MM.1S (cell line): ENCODE data around the gene IDH2.

ENCODE experiments used
- EZH2 ChIP-seq: fragments of 300-600 bp; sonication (generic); optimal IDR thresholded peaks from 2 replicates; pipeline ENCODE3; 2017; ENCODE audit warnings: low read depth, mild to moderate bottlenecking, antibody characterized with exemption, low read length, mixed read lengths
- TF ChIP-seq, protein P1 (sequence below): fragments of 300-600 bp; sonication (generic); IDR thresholded peaks from 2 replicates; pipeline ENCODE4 v1.5.1; 2016; ENCODE audit warnings: antibody characterized with exemption, low read length, mixed read lengths

- TF ChIP-seq, protein P1, sequence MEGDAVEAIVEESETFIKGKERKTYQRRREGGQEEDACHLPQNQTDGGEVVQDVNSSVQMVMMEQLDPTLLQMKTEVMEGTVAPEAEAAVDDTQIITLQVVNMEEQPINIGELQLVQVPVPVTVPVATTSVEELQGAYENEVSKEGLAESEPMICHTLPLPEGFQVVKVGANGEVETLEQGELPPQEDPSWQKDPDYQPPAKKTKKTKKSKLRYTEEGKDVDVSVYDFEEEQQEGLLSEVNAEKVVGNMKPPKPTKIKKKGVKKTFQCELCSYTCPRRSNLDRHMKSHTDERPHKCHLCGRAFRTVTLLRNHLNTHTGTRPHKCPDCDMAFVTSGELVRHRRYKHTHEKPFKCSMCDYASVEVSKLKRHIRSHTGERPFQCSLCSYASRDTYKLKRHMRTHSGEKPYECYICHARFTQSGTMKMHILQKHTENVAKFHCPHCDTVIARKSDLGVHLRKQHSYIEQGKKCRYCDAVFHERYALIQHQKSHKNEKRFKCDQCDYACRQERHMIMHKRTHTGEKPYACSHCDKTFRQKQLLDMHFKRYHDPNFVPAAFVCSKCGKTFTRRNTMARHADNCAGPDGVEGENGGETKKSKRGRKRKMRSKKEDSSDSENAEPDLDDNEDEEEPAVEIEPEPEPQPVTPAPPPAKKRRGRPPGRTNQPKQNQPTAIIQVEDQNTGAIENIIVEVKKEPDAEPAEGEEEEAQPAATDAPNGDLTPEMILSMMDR: no peak
- TF ChIP-seq EZH2: no peak
These were observed 68.8 kb downstream of the IDH2 start for GRCh38 chr15:90033448-90033847.
